PC-9 (cell line): ENCODE measurements around the gene CLIC1. TPM values are rescaled to one million over a fixed set of nuclear protein-coding genes. Genes with fewer than 3 reads are reported as not detected.

ENCODE experiments used
- BruUV-seq: library from RNA; stranded (reverse); fragments of 400-500 nt; replicated peaks from 2 replicates; lab custom pipeline; 2021; lab: Mats Ljungman, UMichigan
- CTCF ChIA-PET: fragments of 300-600 bp; sonication (Branson Sonifier 250); formaldehyde crosslinking; loops from one replicate; lab custom pipeline; 2022; ENCODE audit warnings: antibody characterized with exemption; lab: Charles Lee
- POLR2A ChIA-PET: fragments of 300-600 bp; sonication (Branson Sonifier 250); formaldehyde crosslinking; loops from one replicate; lab custom pipeline; 2022; ENCODE audit warnings: antibody characterized with exemption; ENCODE audit not compliant: unreplicated experiment; lab: Charles Lee
- DNase-seq, 2 experiments: peaks; one replicate each; pipeline versions ENCODE4 v3.0.0 to v3.0.0-alpha.2; 2015 to 2022; ENCODE audit warnings: mixed read lengths in 1 of 2
- H2AFZ ChIP-seq: fragments of 200-600 bp; sonication (generic); 2 replicates; pipeline ENCODE4 v1.8.1; 2017; ENCODE audit warnings: antibody characterized with exemption
- H3F3A ChIP-seq: fragments of 200-600 bp; sonication (generic); 2 replicates; pipeline ENCODE4 v1.8.1; 2017; ENCODE audit warnings: antibody characterized with exemption, mild to moderate bottlenecking, low read depth; ENCODE audit not compliant: insufficient read depth
- H3K27ac ChIP-seq: fragments of 200-600 bp; sonication (generic); 2 replicates; pipeline ENCODE4 v1.6.1; 2016; ENCODE audit warnings: mixed run types
- H3K27me3 ChIP-seq: fragments of 200-600 bp; sonication (generic); 2 replicates; pipeline ENCODE4 v1.6.1; 2016; ENCODE audit warnings: low read depth, mixed run types; ENCODE audit not compliant: insufficient read depth
- H3K36me3 ChIP-seq: fragments of 200-600 bp; sonication (generic); 2 replicates; pipeline ENCODE4 v1.6.1; 2016; ENCODE audit warnings: low read depth, mixed run types
- H3K4me1 ChIP-seq: fragments of 200-600 bp; sonication (generic); replicated peaks from 2 replicates; pipeline ENCODE4 v1.6.1; 2016; ENCODE audit warnings: mixed run types; ENCODE audit not compliant: insufficient read depth
- H3K4me2 ChIP-seq: fragments of 200-600 bp; sonication (generic); 2 replicates; pipeline ENCODE4 v1.6.1; 2017; ENCODE audit warnings: mixed run types
- H3K4me3 ChIP-seq: fragments of 200-600 bp; sonication (generic); 2 replicates; pipeline ENCODE4 v1.6.1; 2016; ENCODE audit warnings: mixed run types
- H3K79me2 ChIP-seq: fragments of 200-600 bp; sonication (generic); 2 replicates; pipeline ENCODE4 v1.6.1; 2017; ENCODE audit warnings: low read depth, mixed run types
- H3K9me2 ChIP-seq: fragments of 200-600 bp; sonication (generic); 2 replicates; pipeline ENCODE4 v1.8.1; 2017; ENCODE audit warnings: mild to moderate bottlenecking; ENCODE audit not compliant: insufficient read depth
- H3K9me3 ChIP-seq: fragments of 200-600 bp; sonication (generic); 2 replicates; pipeline ENCODE4 v1.8.1; 2016; ENCODE audit warnings: low read depth; ENCODE audit not compliant: insufficient read depth
- H4K20me1 ChIP-seq: fragments of 200-600 bp; sonication (generic); 2 replicates; pipeline ENCODE4 v1.8.1; 2017; ENCODE audit not compliant: insufficient read depth
- EZH2 ChIP-seq: fragments of 200-600 bp; sonication (generic); IDR thresholded peaks from 2 replicates; pipeline ENCODE4 v1.8.0; 2017; ENCODE audit warnings: antibody characterized with exemption, low read depth
- intact Hi-C: fragments of 100-400 bp; cut with micrococcal nuclease; formaldehyde crosslinking; loops from one replicate; pipeline ENCODE4 v1.10.0; 2022; ENCODE audit not compliant: unreplicated experiment
- total RNA-seq: library from RNA; stranded (reverse); gene quantifications from 2 replicates; pipeline ENCODE4 v1.2.3, GENCODE V29; 2021
- TF ChIP-seq, protein P1 (sequence below): fragments of 200-600 bp; sonication (generic); conservative IDR thresholded peaks from 2 replicates; pipeline ENCODE4 v1.6.1; 2017; ENCODE audit warnings: mixed run types, antibody characterized with exemption, mild to moderate bottlenecking, moderate library complexity

CLIC1 gene
- total RNA-seq, 1 experiment from 2014 or later, result 599 TPM

DNA sequence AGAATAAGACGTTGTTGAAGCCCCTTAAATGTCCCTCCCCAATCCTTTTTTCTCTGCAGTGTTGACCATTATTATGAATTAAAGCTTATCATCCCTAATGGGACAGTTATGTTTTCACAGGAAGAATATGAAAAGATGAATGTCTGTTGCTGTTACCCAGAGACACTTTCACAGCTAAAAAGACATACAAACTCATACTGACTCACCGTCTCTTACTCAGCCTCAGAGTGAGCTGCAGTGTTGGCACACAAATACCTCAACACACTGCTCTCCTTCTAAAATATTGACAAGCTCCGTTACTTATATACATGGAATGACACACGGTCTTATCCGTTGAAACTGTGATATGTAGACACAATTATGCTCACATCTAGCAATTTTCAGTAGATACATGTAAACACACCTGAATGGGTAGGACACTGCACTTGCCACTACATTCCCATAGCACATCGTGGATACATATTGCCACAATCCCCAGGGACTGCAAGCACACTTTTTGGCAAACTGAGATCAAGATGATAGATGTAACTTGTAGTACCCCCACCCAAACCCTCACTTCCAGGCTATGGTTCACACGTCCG is 16.5 kb upstream of the CLIC1 start:
- intact Hi-C loops, result no loop called here
- Histone ChIP-seq H3K27me3 (no peaks in the 10 kb centered on the region), H3K9me2 (no peaks in the 10 kb centered on the region), H3K4me3 (no peak overlapping the region), H3K4me2 (no peak overlapping the region), H4K20me1 (no peaks in the 10 kb centered on the region), H3F3A (peaks cover 13% of the 10 kb centered on the region; the same call in 1 of the 2 replicates), H3K79me2 (no peaks in the 10 kb centered on the region), H3K4me1 (peaks cover 3% of the 10 kb centered on the region), H3K36me3 (no peaks in the 10 kb centered on the region), H3K27ac (no peak overlapping the region), H3K9me3 (no peaks in the 10 kb centered on the region), H2AFZ (no peak overlapping the region)
- POLR2A ChIA-PET, result no interaction called here
- CTCF ChIA-PET, result no interaction called here
- no peak for DNase-seq
- no peak for TF ChIP-seq EZH2
- TF ChIP-seq, protein P1, sequence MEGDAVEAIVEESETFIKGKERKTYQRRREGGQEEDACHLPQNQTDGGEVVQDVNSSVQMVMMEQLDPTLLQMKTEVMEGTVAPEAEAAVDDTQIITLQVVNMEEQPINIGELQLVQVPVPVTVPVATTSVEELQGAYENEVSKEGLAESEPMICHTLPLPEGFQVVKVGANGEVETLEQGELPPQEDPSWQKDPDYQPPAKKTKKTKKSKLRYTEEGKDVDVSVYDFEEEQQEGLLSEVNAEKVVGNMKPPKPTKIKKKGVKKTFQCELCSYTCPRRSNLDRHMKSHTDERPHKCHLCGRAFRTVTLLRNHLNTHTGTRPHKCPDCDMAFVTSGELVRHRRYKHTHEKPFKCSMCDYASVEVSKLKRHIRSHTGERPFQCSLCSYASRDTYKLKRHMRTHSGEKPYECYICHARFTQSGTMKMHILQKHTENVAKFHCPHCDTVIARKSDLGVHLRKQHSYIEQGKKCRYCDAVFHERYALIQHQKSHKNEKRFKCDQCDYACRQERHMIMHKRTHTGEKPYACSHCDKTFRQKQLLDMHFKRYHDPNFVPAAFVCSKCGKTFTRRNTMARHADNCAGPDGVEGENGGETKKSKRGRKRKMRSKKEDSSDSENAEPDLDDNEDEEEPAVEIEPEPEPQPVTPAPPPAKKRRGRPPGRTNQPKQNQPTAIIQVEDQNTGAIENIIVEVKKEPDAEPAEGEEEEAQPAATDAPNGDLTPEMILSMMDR, result no peak
- BruUV-seq, result no TSS peak

- Histone ChIP-seq H3K9me3 (no peaks in the 10 kb centered on the region), H3K27me3 (no peaks in the 10 kb centered on the region), H3K9me2 (no peaks in the 10 kb centered on the region), H3K4me2 (no peak overlapping the region), H3K4me3 (no peak overlapping the region), H3K79me2 (no peaks in the 10 kb centered on the region), H2AFZ (no peak overlapping the region), H3K36me3 (no peaks in the 10 kb centered on the region), H3K4me1 (peaks cover 20% of the 10 kb centered on the region), H3F3A (peaks cover 28% of the 10 kb centered on the region; the same call in 1 of the 2 replicates), H3K27ac (no peak overlapping the region), H4K20me1 (no peaks in the 10 kb centered on the region)
- ChIA-PET POLR2A (no interaction called here), CTCF (no interaction called here)
- BruUV-seq, result no TSS peak
- intact Hi-C loops, result no loop called here
- no peak for DNase-seq
- TF ChIP-seq EZH2, result no peak
- TF ChIP-seq, protein P1, result no peak
These were observed 14.2 kb upstream of the CLIC1 start for GRCh38 chr6:31750411-31751022.

- no peak for TF ChIP-seq EZH2
- TF ChIP-seq, protein P1, result no peak
- DNase-seq, result no peak
- H4K20me1 ChIP-seq, result no peaks in the 10 kb centered on the region
- intact Hi-C loops, result no loop called here
- no peak overlapping the region for H3K4me2 ChIP-seq
- H3K79me2 ChIP-seq, result no peaks in the 10 kb centered on the region
- H3K4me1 ChIP-seq, result peaks cover 20% of the 10 kb centered on the region
- no peaks in the 10 kb centered on the region for H3K36me3 ChIP-seq
- no peaks in the 10 kb centered on the region for H3K27me3 ChIP-seq
- H2AFZ ChIP-seq, result no peak overlapping the region
- H3K9me3 ChIP-seq, result no peaks in the 10 kb centered on the region
- H3K4me3 ChIP-seq, result no peak overlapping the region
- no peak overlapping the region for H3K27ac ChIP-seq
- peaks cover 32% of the 10 kb centered on the region; the same call in 1 of the 2 replicates for H3F3A ChIP-seq
- no peaks in the 10 kb centered on the region for H3K9me2 ChIP-seq
- POLR2A ChIA-PET, result interaction anchor here (1.0 kb wide), 1 partner anchor 14 kb away, joined by 6 read pairs; no protein-coding TSS in a partner anchor
- BruUV-seq, result no TSS peak
- CTCF ChIA-PET, result no interaction called here
These were observed 13.1 kb upstream of the CLIC1 start for GRCh38 chr6:31749301-31750036.
